Effector CD4-positive, alpha-beta T cell (primary cell): ENCODE data around the gene INPP5A.
"Not testable (repeated sequence)": the region's sequence is repeated elsewhere in the genome, so short reads cannot be mapped to it uniquely, and the experiment has no call there.

Experiments
- DNase-seq: peaks from one replicate; pipeline ENCODE4 v3.0.0-alpha.2; 2020

The INPP5A gene

GRCh38 chr10:132699411-132700155 lies 162.0 kb downstream of the INPP5A start:
- no peak for DNase-seq

- no peak for DNase-seq
Observed at GRCh38 chr10:132700156-132701098, 162.8 kb downstream of the INPP5A start.

- no peak for DNase-seq
Observed at GRCh38 chr10:132701099-132701845, 163.7 kb downstream of the INPP5A start.

GRCh38 chr10:132701846-132702190 lies 164.2 kb downstream of the INPP5A start:
- DNase-seq: no peak

- no peak for DNase-seq
Observed at GRCh38 chr10:132702601-132703418, 165.2 kb downstream of the INPP5A start.

GRCh38 chr10:132703419-132704007 lies 165.9 kb downstream of the INPP5A start:
- DNase-seq: no peak

- no peak for DNase-seq
Observed at GRCh38 chr10:132704008-132704814, 166.6 kb downstream of the INPP5A start.

- DNase-seq: not testable (repeated sequence)
Observed at GRCh38 chr10:132704815-132705064, 167.2 kb downstream of the INPP5A start.

GRCh38 chr10:132705173-132705572 lies 167.6 kb downstream of the INPP5A start:
- no peak for DNase-seq

GRCh38 chr10:132705943-132706342 lies 168.4 kb downstream of the INPP5A start:
- no peak for DNase-seq

GRCh38 chr10:132706701-132707100 lies 169.1 kb downstream of the INPP5A start:
- DNase-seq: no peak

GRCh38 chr10:132707121-132707775 lies 169.7 kb downstream of the INPP5A start:
- no peak for DNase-seq

GRCh38 chr10:132707776-132708171 lies 170.2 kb downstream of the INPP5A start:
- no peak for DNase-seq

- no peak for DNase-seq
Observed at GRCh38 chr10:132708441-132708840, 170.9 kb downstream of the INPP5A start.

GRCh38 chr10:132708936-132709335 lies 171.3 kb downstream of the INPP5A start:
- DNase-seq: no peak

- no peak for DNase-seq
Observed at GRCh38 chr10:132709471-132709951, 171.9 kb downstream of the INPP5A start.

GRCh38 chr10:132710036-132710686 lies 172.6 kb downstream of the INPP5A start:
- DNase-seq: no peak

GRCh38 chr10:132710746-132711612 lies 173.4 kb downstream of the INPP5A start:
- DNase-seq: no peak

- DNase-seq: no peak
Observed at GRCh38 chr10:132711613-132712121, 174.1 kb downstream of the INPP5A start.
